ENCODE data around the gene EIF2D. TPM values are rescaled to one million over a fixed set of nuclear protein-coding genes. Genes with fewer than 3 reads are reported as not detected.

Gene EIF2D
- total and polyA plus RNA-seq, 2 of the 4 experiments (the other 2 are of a cell fraction) = 64.3 to 69.4 TPM

- Histone ChIP-seq H2AFZ (replicated peaks; ENCODE audit: low read length, poor library complexity) (no peak overlapping the region), H3K4me2 (ENCODE audit: low read depth, low read length) (no peak overlapping the region), H3K4ac (ENCODE audit: low read depth, low read length) (no peak overlapping the region), H2BK20ac (ENCODE audit: low read depth, low read length) (no peak overlapping the region), H2AK5ac (ENCODE audit: low read depth, low read length) (no peak overlapping the region), H2BK5ac (ENCODE audit: low read depth, low read length, poor library complexity, severe bottlenecking) (no peak overlapping the region), H3K14ac (replicated peaks; ENCODE audit: low read depth, low read length) (no peak overlapping the region), H3K9me3 (ENCODE audit: control insufficient read depth, insufficient read depth, low read length) (no peaks in the 10 kb centered on the region), H3K27ac (ENCODE audit: insufficient read depth, low read length) (no peak overlapping the region), H3K4me3 (ENCODE audit: insufficient read depth, low read depth, low read length) (no peak overlapping the region), H4K8ac (ENCODE audit: low read depth in 2 of 2, low read length in 2 of 2) (no peak overlapping the region), H2BK120ac (ENCODE audit: low read depth, low read length) (no peak overlapping the region), H4K5ac (ENCODE audit: low read depth, low read length) (no peak overlapping the region), H3K27me3 (ENCODE audit: control insufficient read depth, insufficient read depth, low read length) (peaks cover 11% of the 10 kb centered on the region), H3K36me3 (ENCODE audit: control insufficient read depth, insufficient read depth, low read length) (no peaks in the 10 kb centered on the region), H4K91ac (ENCODE audit: insufficient read depth, low read depth, low read length) (no peak overlapping the region), H3K9ac (ENCODE audit: low read depth, low read length) (no peak overlapping the region), H3K9me1 (ENCODE audit: insufficient read depth, low read length) (peaks cover 7% of the 10 kb centered on the region; the same call in 1 of the 2 replicates), H4K20me1 (ENCODE audit: insufficient read depth, low read length) (0 out of 2 replicates have a peak, but pooled peaks cover 12% of the 10 kb centered on the region), H2AK9ac (replicated peaks; ENCODE audit: low read depth, low read length, poor library complexity) (no peak overlapping the region), H3K18ac (ENCODE audit: low read depth, low read length) (no peak overlapping the region), H3K23ac (ENCODE audit: low read depth, low read length) (no peak overlapping the region), H3K56ac (ENCODE audit: extremely low read depth, insufficient read depth, low read length) (no peak overlapping the region), H3K4me1 (ENCODE audit: control insufficient read depth, insufficient read depth, low read length) (peaks cover 4% of the 10 kb centered on the region; the same call in 1 of the 2 replicates), H3K79me1 (ENCODE audit: low read depth in 1 of 2, low read length in 2 of 2) (no peaks in the 10 kb centered on the region), H2BK15ac (ENCODE audit: low read depth, low read length) (no peak overlapping the region)
- no CpG with 5 or more reads among the region's 10 CpGs for WGBS, 2 experiments (ENCODE audit: extremely low coverage in 2 of 2, insufficient read length in 1 of 2)
- dilution Hi-C loops (cut with HindIII; ENCODE audit: low sequenced_read_pairs, unreplicated experiment) (no loop called here), intact Hi-C loops (cut with micrococcal nuclease) (no loop called here), in situ Hi-C loops (cut with MboI; ENCODE audit: low sequenced_read_pairs) (no loop called here)
- BruUV-seq (replicated peaks) = no TSS peak
- no peak for TF ChIP-seq MAZ (IDR thresholded peaks at IDR 0.05; ENCODE audit: borderline replicate concordance, low read depth, low read length)
- no peak for TF ChIP-seq POLR2A (IDR thresholded peaks at IDR 0.05; ENCODE audit: low read depth, low read length)
- no peak for TF ChIP-seq SMC3 (IDR thresholded peaks at IDR 0.05; ENCODE audit: low read depth, low read length)
- TF ChIP-seq RCOR1 (IDR thresholded peaks at IDR 0.05; ENCODE audit: insufficient replicate concordance, low read length) = no peak
- TF ChIP-seq USF2 (IDR thresholded peaks at IDR 0.05; ENCODE audit: low read depth, low read length) = no peak
- TF ChIP-seq ELK1 (IDR thresholded peaks at IDR 0.05; ENCODE audit: borderline replicate concordance, low read depth, low read length) = no peak
- TF ChIP-seq RAD21 (IDR thresholded peaks at IDR 0.05; ENCODE audit: low read length) = no peak
- TF ChIP-seq RFX5 (IDR thresholded peaks at IDR 0.05; ENCODE audit: low read depth, low read length) = no peak
- TF ChIP-seq BHLHE40 (IDR thresholded peaks at IDR 0.05; ENCODE audit: low read depth, low read length) = no peak
- no peak for TF ChIP-seq MAFK (IDR thresholded peaks at IDR 0.05; ENCODE audit: low read depth, low read length)
- no peak for TF ChIP-seq CEBPB (IDR thresholded peaks at IDR 0.05; ENCODE audit: low read depth, low read length)
- DNase-seq (no peak), ATAC-seq (ENCODE audit: low read depth) (no peak)
- ChIA-PET CTCF (interaction anchor here (1.4 kb wide), 1 partner anchor 13 kb away, joined by 4 read pairs; no protein-coding TSS in a partner anchor), POLR2A (ENCODE audit: unreplicated experiment) (no interaction called here)
Measured at GRCh38 chr1:206555473-206555935, 56.8 kb downstream of the EIF2D start.
